Upper lobe of left lung (tissue), 6 donors: ENCODE data around the gene ID2. TPM values are rescaled to one million over a fixed set of nuclear protein-coding genes. Genes with fewer than 3 reads are reported as not detected.

Experiments
- ATAC-seq, 2 donors: fragments of 200-7000 bp; cut with Tn5 transposase; one replicate each; pipeline ENCODE4 v1.9.1; 2022; ENCODE audit warnings: mild to moderate bottlenecking in 2 of 2, moderate library complexity in 2 of 2; ENCODE audit not compliant: low FRiP score in 2 of 2
- DNase-seq, 2 donors: peaks; one replicate each; pipeline ENCODE4 v3.0.0-alpha.2; 2019 to 2020
- H3K27ac ChIP-seq, 4 donors: fragments of 200-600 bp; sonication (generic); one replicate each; pipeline ENCODE4 v1.5.1; 2016 to 2019
- H3K27me3 ChIP-seq, 4 donors: fragments of 200-600 bp; sonication (generic); one replicate each; pipeline ENCODE4 v1.5.1; 2017 to 2019
- H3K36me3 ChIP-seq, 4 donors: fragments of 200-600 bp; sonication (generic); one replicate each; pipeline ENCODE4 v1.5.1; 2016 to 2019
- H3K4me1 ChIP-seq, 4 donors: fragments of 200-600 bp; sonication (generic); one replicate each; pipeline ENCODE4 v1.5.1; 2018 to 2019
- H3K4me3 ChIP-seq, 4 donors: fragments of 200-600 bp; sonication (generic); one replicate each; pipeline ENCODE4 v1.5.1; 2017 to 2019; ENCODE audit warnings: mild to moderate bottlenecking in 2 of 4, moderate library complexity in 1 of 4
- H3K9me3 ChIP-seq, 4 donors: fragments of 200-600 bp; sonication (generic); one replicate each; pipeline ENCODE4 v1.5.1; 2018 to 2019
- CTCF ChIP-seq, 6 experiments: fragments of 450-650 bp in 4 of 6; fragments of 200-600 bp in 2 of 6; sonication (generic) in 2 of 6; IDR thresholded peaks; one replicate each; pipeline ENCODE4 v1.5.1; 2016 to 2019; ENCODE audit warnings: antibody characterized with exemption in 6 of 6
- EP300 ChIP-seq, 4 donors: sonication (generic); formaldehyde crosslinking; IDR thresholded peaks; one replicate each; pipeline ENCODE4 v1.5.1; 2017; ENCODE audit warnings: antibody characterized with exemption in 4 of 4, control low read depth in 2 of 4
- POLR2A ChIP-seq, 4 donors: fragments of 450-650 bp; IDR thresholded peaks; one replicate each; pipeline ENCODE4 v1.5.1; 2016 to 2017; ENCODE audit warnings: antibody characterized with exemption in 4 of 4, mild to moderate bottlenecking in 2 of 4
- POLR2AphosphoS5 ChIP-seq, 2 donors: sonication (generic); formaldehyde crosslinking; IDR thresholded peaks; one replicate each; pipeline ENCODE4 v1.5.1; 2017; ENCODE audit warnings: antibody characterized with exemption in 2 of 2
- WGBS, 2 donors: methylation state at CpG; one replicate each; pipeline ENCODE4 v1.1.5; 2017 to 2018; 5-methylcytosine and 5-hydroxymethylcytosine counted together
- total RNA-seq, 6 donors: library from RNA; depleted of rRNA in 4 of 6; stranded (reverse); fragments of >200 nt in 4 of 6; gene quantifications; one replicate each; pipeline versions ENCODE4 v1.1.0 to v1.2.1, GENCODE V29; 2016 to 2021
- donor health status: DM: no; HTN: no; CAD: no; lungs with moderate emphysema.
- donor health status: DM: no; HTN: yes; CAD: no; lungs with severe emphysema.

Gene ID2
- total RNA-seq, 6 donors from 2014 or later = 85.4 to 175 (median 110) TPM

GRCh38 chr2:8692783-8693156, 10.9 kb downstream of the ID2 start:
- no peaks in the 10 kb centered on the region for H3K36me3 ChIP-seq
- no peak overlapping the region for H3K27ac ChIP-seq
- H3K9me3 ChIP-seq = no peaks in the 10 kb centered on the region
- TF ChIP-seq EP300 (IDR thresholded peaks at IDR 0.05) = no peak
- TF ChIP-seq POLR2AphosphoS5 (IDR thresholded peaks at IDR 0.05) = no peak
- DNase-seq (no peak), ATAC-seq (no peak)
- H3K4me1 ChIP-seq = peaks cover 0 to 11% (median 5%) of the 10 kb centered on the region in 4 donors
- WGBS, 2 donors = 46 to 61% methylated on average over 7 of the region's 7 CpGs
- no peak overlapping the region for H3K4me3 ChIP-seq
- peaks cover 0 to 3% (median 0%) of the 10 kb centered on the region in 4 donors for H3K27me3 ChIP-seq

GRCh38 chr2:8693157-8693821, 11.4 kb downstream of the ID2 start:
- no peak overlapping the region for H3K4me3 ChIP-seq
- H3K4me1 ChIP-seq = peaks cover 0 to 11% (median 5%) of the 10 kb centered on the region in 4 donors
- peaks cover 0 to 3% (median 0%) of the 10 kb centered on the region in 4 donors for H3K27me3 ChIP-seq
- no peaks in the 10 kb centered on the region for H3K36me3 ChIP-seq
- DNase-seq (peak; percentile 45 to 85), ATAC-seq (peak; percentile 60 to 67)
- no peaks in the 10 kb centered on the region for H3K9me3 ChIP-seq
- no peak overlapping the region for H3K27ac ChIP-seq
- TF ChIP-seq POLR2AphosphoS5 (IDR thresholded peaks at IDR 0.05) (no peak), CTCF (IDR thresholded peaks at IDR 0.05) (peak; percentile 26 to 64 (median 56)), EP300 (IDR thresholded peaks at IDR 0.05) (no peak), POLR2A (IDR thresholded peaks at IDR 0.05) (no peak)
- WGBS, 2 donors = 30 to 45% methylated on average over 13 to 29 of the region's 30 CpGs

GRCh38 chr2:8694737-8695136, 12.9 kb downstream of the ID2 start:
- ATAC-seq = no peak
- 74 to 87% methylated on average over 8 of the region's 8 CpGs for WGBS, 2 donors
- no peak for DNase-seq
- H3K4me1 ChIP-seq = peaks cover 0 to 11% (median 5%) of the 10 kb centered on the region in 4 donors
- TF ChIP-seq CTCF (IDR thresholded peaks at IDR 0.05) = no peak
- TF ChIP-seq POLR2AphosphoS5 (IDR thresholded peaks at IDR 0.05) = no peak
- H3K36me3 ChIP-seq = no peaks in the 10 kb centered on the region
- no peaks in the 10 kb centered on the region for H3K9me3 ChIP-seq
- peaks cover 0 to 3% (median 0%) of the 10 kb centered on the region in 4 donors for H3K27me3 ChIP-seq
- no peak overlapping the region for H3K27ac ChIP-seq
- no peak overlapping the region for H3K4me3 ChIP-seq

- no peaks in the 10 kb centered on the region for H3K9me3 ChIP-seq
- no peak for TF ChIP-seq POLR2AphosphoS5 (IDR thresholded peaks at IDR 0.05)
- no peak for ATAC-seq
- H3K27ac ChIP-seq = no peak overlapping the region
- peaks cover 0 to 3% (median 0%) of the 10 kb centered on the region in 4 donors for H3K27me3 ChIP-seq
- no peak for DNase-seq
- H3K4me3 ChIP-seq = no peak overlapping the region
- no peaks in the 10 kb centered on the region for H3K36me3 ChIP-seq
- H3K4me1 ChIP-seq = peaks cover 0 to 11% (median 5%) of the 10 kb centered on the region in 4 donors
- 90 to 91% methylated on average over 5 of the region's 5 CpGs for WGBS, 2 donors
Observed at GRCh38 chr2:8697190-8697589, 15.3 kb downstream of the ID2 start.

GRCh38 chr2:8699839-8700238, 18.0 kb downstream of the ID2 start:
- H3K27ac ChIP-seq = no peak overlapping the region
- no peak overlapping the region for H3K4me3 ChIP-seq
- no peak for DNase-seq
- no peaks in the 10 kb centered on the region for H3K9me3 ChIP-seq
- no peaks in the 10 kb centered on the region for H3K36me3 ChIP-seq
- no peaks in the 10 kb centered on the region for H3K27me3 ChIP-seq
- no peak for ATAC-seq
- TF ChIP-seq POLR2AphosphoS5 (IDR thresholded peaks at IDR 0.05) (no peak), CTCF (IDR thresholded peaks at IDR 0.05) (no peak), POLR2A (IDR thresholded peaks at IDR 0.05) (no peak)
- WGBS, 2 donors = 89 to 91% methylated on average over 7 of the region's 7 CpGs
- no peaks in the 10 kb centered on the region for H3K4me1 ChIP-seq
